BLaER1 treated with 17β-estradiol and CSF1 and Interleukin-3, amounts not matched to agents 10 nM and 100 nM (cell line): ENCODE results near the gene TIRAP.
"Not testable (repeated sequence)": the region's sequence is repeated elsewhere in the genome, so short reads cannot be mapped to it uniquely, and the experiment has no call there.

Source experiments
- H3K27ac ChIP-seq, 11 experiments: shearing (Covaris generic); formaldehyde crosslinking; 2 replicates each; pipeline ENCODE4 v1.8.1; 2022
- H3K27me3 ChIP-seq, 11 experiments: shearing (Covaris generic); formaldehyde crosslinking; 2 replicates each; pipeline ENCODE4 v1.8.1; 2022
- H3K36me3 ChIP-seq, 11 experiments: shearing (Covaris generic); formaldehyde crosslinking; 2 replicates each; pipeline ENCODE4 v1.8.1; 2022
- H3K4me1 ChIP-seq, 10 experiments: shearing (Covaris generic); formaldehyde crosslinking; 2 replicates each; pipeline ENCODE4 v1.8.1; 2022
- H3K4me2 ChIP-seq, 11 experiments: shearing (Covaris generic); formaldehyde crosslinking; 2 replicates each; pipeline ENCODE4 v1.8.1; 2022
- H3K4me3 ChIP-seq, 10 experiments: shearing (Covaris generic); formaldehyde crosslinking; 2 replicates each; pipeline ENCODE4 v1.8.1; 2022
- H3K9ac ChIP-seq, 11 experiments: shearing (Covaris generic); formaldehyde crosslinking; 2 replicates each; pipeline ENCODE4 v1.8.1; 2022
- H3K9me3 ChIP-seq, 11 experiments: shearing (Covaris generic); formaldehyde crosslinking; replicated peaks in 1 of 11; 2 replicates each; pipeline ENCODE4 v1.8.1; 2022
- H4K20me1 ChIP-seq, 11 experiments: shearing (Covaris generic); formaldehyde crosslinking; 2 replicates each; pipeline ENCODE4 v1.8.1; 2022
- Cebpa-rat ChIP-seq, 11 experiments: shearing (Covaris generic); IDR thresholded peaks; 2 replicates each; pipeline ENCODE4 v1.8.1; 2022

Gene TIRAP, protein sequence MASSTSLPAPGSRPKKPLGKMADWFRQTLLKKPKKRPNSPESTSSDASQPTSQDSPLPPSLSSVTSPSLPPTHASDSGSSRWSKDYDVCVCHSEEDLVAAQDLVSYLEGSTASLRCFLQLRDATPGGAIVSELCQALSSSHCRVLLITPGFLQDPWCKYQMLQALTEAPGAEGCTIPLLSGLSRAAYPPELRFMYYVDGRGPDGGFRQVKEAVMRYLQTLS

DNA sequence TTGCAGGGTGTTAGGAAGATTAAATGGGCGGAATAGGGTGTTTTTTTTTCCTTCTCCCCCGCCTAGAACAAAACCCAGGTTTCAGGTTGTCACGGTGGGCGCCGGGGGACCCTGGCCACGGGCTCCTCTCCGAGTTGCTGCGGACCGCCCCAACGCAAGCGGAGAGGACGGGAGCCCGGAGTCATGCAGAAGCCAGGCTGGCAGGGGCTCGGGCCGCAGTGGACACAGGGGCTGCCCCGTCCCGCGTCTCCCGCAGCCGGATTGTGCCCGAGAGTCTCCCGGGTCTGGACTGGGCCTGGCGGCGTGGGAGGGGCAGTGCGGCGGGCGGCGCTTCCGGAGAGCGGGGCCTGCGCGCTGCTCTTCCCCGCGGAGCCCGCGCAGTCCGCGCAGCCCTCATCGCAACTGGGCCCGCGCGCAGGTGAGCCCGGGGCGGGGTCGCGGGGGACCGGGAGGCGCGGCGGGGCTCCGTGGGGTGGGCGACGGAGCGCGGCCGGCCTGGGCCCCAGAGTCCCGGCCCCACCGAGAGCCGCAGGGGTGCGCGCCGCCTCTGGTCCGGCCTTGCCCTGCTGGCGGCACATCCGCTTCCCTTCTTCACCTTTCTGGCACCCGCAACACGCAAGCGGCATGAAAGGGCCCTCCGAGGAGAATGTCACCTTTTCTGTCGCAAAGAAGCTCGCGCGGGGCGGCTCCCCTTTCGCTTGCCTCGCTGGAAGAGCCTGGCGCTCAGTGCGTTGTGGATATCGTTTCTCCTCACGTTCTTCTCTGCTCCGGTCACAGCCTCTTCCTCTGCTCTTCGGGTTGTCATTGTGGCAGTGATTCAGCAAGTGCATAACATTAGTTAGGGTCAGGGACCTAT, at the start of gene TIRAP:
Gene TIRAP, plus strand, starts transcription at position 358 of the 856 bp plus-strand sequence. CDS start 7,802 bp downstream, outside the sequence.
- peak within 1 kb of the TSS; percentile 69 to 87 (median 75) for H3K4me3 ChIP-seq
- peak within 1 kb of the TSS; percentile 81 to 94 (median 85) for H3K27ac ChIP-seq
- no peaks in the 10 kb centered on the region for H3K9me3 ChIP-seq
- H3K36me3 ChIP-seq: peaks cover 4 to 26% (median 15%) of the 10 kb centered on the region in 11 experiments; a peak in 19 of 22 replicates
- H3K4me2 ChIP-seq: peak within 1 kb of the TSS; percentile 85 to 97 (median 93)
- peaks cover 0 to 7% (median 0%) of the 10 kb centered on the region in 11 experiments; a peak in 2 of 22 replicates for H4K20me1 ChIP-seq
- no peaks in the 10 kb centered on the region for H3K27me3 ChIP-seq
- peak within 1 kb of the TSS; percentile 83 to 92 (median 88) for H3K9ac ChIP-seq
- TF ChIP-seq Cebpa-rat (IDR thresholded peaks at IDR 0.05): no peak
- peaks cover 43 to 62% (median 50%) of the 10 kb centered on the region in 10 experiments for H3K4me1 ChIP-seq

- TF ChIP-seq Cebpa-rat (IDR thresholded peaks at IDR 0.05): no peak
- Histone ChIP-seq H3K36me3 (peaks cover 33 to 84% (median 45%) of the 10 kb centered on the region in 11 experiments), H3K27ac (no peak overlapping the region)
Observed at GRCh38 chr11:126233391-126233790, 49.5 kb upstream of the TIRAP start.

GRCh38 chr11:126246636-126247035, 36.3 kb upstream of the TIRAP start:
- Histone ChIP-seq H3K4me2 (peak overlapping the region in 2 of 11 experiments; percentile 10 to 18; a peak in 3 of 22 replicates), H3K9ac (no peak overlapping the region), H3K4me3 (no peak overlapping the region), H3K27me3 (no peaks in the 10 kb centered on the region), H3K27ac (peak overlapping the region in 1 of 11 experiments; percentile 28; a peak in 2 of 22 replicates), H3K9me3 (no peaks in the 10 kb centered on the region), H3K36me3 (peaks cover 48 to 99% (median 71%) of the 10 kb centered on the region in 11 experiments; a peak in 21 of 22 replicates), H4K20me1 (peaks cover 0 to 8% (median 0%) of the 10 kb centered on the region in 11 experiments; a peak in 1 of 22 replicates), H3K4me1 (peaks cover 0 to 11% (median 0%) of the 10 kb centered on the region in 10 experiments; a peak in 4 of 20 replicates)
- no peak for TF ChIP-seq Cebpa-rat (IDR thresholded peaks at IDR 0.05)

More at GRCh38 chr11:126233391-126233790, 49.5 kb upstream of the TIRAP start:
- Histone ChIP-seq H3K27me3 (no peaks in the 10 kb centered on the region), H3K4me2 (no peak overlapping the region), H3K4me3 (no peak overlapping the region), H3K9ac (no peak overlapping the region), H3K9me3 (no peaks in the 10 kb centered on the region), H4K20me1 (peaks cover 0 to 7% (median 0%) of the 10 kb centered on the region in 11 experiments; a peak in 4 of 22 replicates), H3K4me1 (peaks cover 0 to 7% (median 0%) of the 10 kb centered on the region in 10 experiments; a peak in 3 of 20 replicates)

GRCh38 chr11:126253265-126253664, 29.6 kb upstream of the TIRAP start:
- H3K4me2 ChIP-seq: no peak overlapping the region
- H3K36me3 ChIP-seq: peaks cover 74 to 100% (median 81%) of the 10 kb centered on the region in 11 experiments
- no peak overlapping the region for H3K9ac ChIP-seq
- peaks cover 0 to 7% (median 0%) of the 10 kb centered on the region in 11 experiments; a peak in 3 of 22 replicates for H4K20me1 ChIP-seq
- no peak overlapping the region for H3K4me3 ChIP-seq
- no peak overlapping the region for H3K27ac ChIP-seq
- H3K27me3 ChIP-seq: no peaks in the 10 kb centered on the region
- H3K4me1 ChIP-seq: no peaks in the 10 kb centered on the region
- H3K9me3 ChIP-seq: no peaks in the 10 kb centered on the region
- no peak for TF ChIP-seq Cebpa-rat (IDR thresholded peaks at IDR 0.05)

- no peak for TF ChIP-seq Cebpa-rat (IDR thresholded peaks at IDR 0.05)
- Histone ChIP-seq H4K20me1 (peaks cover 0 to 7% (median 0%) of the 10 kb centered on the region in 11 experiments; a peak in 3 of 22 replicates), H3K4me3 (no peak overlapping the region), H3K9ac (no peak overlapping the region), H3K27ac (no peak overlapping the region), H3K9me3 (no peaks in the 10 kb centered on the region), H3K27me3 (no peaks in the 10 kb centered on the region), H3K4me2 (no peak overlapping the region), H3K36me3 (peaks cover 73 to 93% (median 84%) of the 10 kb centered on the region in 11 experiments), H3K4me1 (no peaks in the 10 kb centered on the region)
Observed at GRCh38 chr11:126254819-126255218, 28.1 kb upstream of the TIRAP start.

- H3K4me1 ChIP-seq, H3K4me3 ChIP-seq, H3K9ac ChIP-seq, H3K9me3 ChIP-seq, H3K4me2 ChIP-seq, H3K27me3 ChIP-seq, H4K20me1 ChIP-seq, H3K27ac ChIP-seq: not testable (repeated sequence)
- H3K36me3 ChIP-seq: peaks cover 73 to 94% (median 89%) of the 10 kb centered on the region in 11 experiments
Observed at GRCh38 chr11:126255507-126255906, 27.4 kb upstream of the TIRAP start.

DNA sequence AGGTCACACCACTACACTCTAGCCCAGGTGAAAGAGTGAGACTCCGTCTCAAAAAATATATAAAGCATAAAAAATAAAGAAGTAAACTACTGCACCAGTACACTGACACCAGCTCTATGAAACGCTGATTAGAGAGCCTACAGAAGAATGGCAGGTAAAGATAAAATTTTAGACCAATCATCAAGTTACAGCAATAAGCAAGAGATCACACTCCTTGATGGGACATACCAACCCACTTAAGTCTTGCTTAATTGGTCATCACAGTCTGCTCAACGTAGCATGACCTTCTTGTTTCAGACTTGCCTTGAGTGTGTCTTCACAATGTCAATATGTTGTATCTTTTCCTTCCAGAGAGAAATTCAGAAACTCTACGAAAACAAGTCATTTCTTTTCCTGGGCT, 26.7 kb upstream of the TIRAP start:
- Histone ChIP-seq H3K4me2 (no peak overlapping the region), H3K9ac (no peak overlapping the region), H3K9me3 (no peaks in the 10 kb centered on the region), H3K27ac (no peak overlapping the region), H4K20me1 (peaks cover 0 to 11% (median 3%) of the 10 kb centered on the region in 11 experiments; a peak in 5 of 22 replicates), H3K36me3 (peaks cover 73 to 97% (median 89%) of the 10 kb centered on the region in 11 experiments), H3K4me1 (no peaks in the 10 kb centered on the region), H3K4me3 (no peak overlapping the region), H3K27me3 (no peaks in the 10 kb centered on the region)
- no peak for TF ChIP-seq Cebpa-rat (IDR thresholded peaks at IDR 0.05)

DNA sequence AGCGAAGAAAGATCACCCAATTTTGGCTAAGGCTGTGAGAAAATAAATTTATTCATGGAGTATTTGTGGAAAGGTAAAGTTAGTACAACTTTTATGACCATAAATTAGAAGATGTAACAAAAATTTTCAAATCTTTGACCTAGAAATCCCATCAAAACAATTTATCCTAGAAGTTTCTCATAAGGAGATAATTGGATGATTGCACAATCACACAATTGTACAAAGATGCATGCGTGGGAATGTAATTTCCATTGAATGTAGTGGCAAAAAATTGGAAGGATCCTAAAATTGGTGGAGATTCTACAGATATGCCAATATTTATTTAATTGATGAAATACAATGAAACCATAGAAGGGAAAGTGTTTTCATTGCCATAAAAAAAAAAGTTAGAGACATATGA, 25.7 kb upstream of the TIRAP start:
- Histone ChIP-seq H3K27ac (no peak overlapping the region), H3K9me3 (no peaks in the 10 kb centered on the region), H3K36me3 (peaks cover 74 to 97% (median 89%) of the 10 kb centered on the region in 11 experiments), H3K9ac (no peak overlapping the region), H3K4me2 (no peak overlapping the region), H4K20me1 (peaks cover 0 to 17% (median 8%) of the 10 kb centered on the region in 11 experiments; a peak in 8 of 22 replicates), H3K4me3 (no peak overlapping the region), H3K27me3 (no peaks in the 10 kb centered on the region), H3K4me1 (no peaks in the 10 kb centered on the region)
- TF ChIP-seq Cebpa-rat (IDR thresholded peaks at IDR 0.05): peak in 1 of 11 experiments; percentile 59; a peak in 1 of 22 replicates

GRCh38 chr11:126257764-126258163, 25.1 kb upstream of the TIRAP start:
- Histone ChIP-seq H4K20me1 (peaks cover 0 to 20% (median 12%) of the 10 kb centered on the region in 11 experiments; a peak in 8 of 22 replicates), H3K27ac (no peak overlapping the region), H3K9ac (no peak overlapping the region), H3K4me2 (no peak overlapping the region), H3K4me1 (no peaks in the 10 kb centered on the region), H3K4me3 (no peak overlapping the region), H3K36me3 (peaks cover 74 to 97% (median 89%) of the 10 kb centered on the region in 11 experiments), H3K9me3 (no peaks in the 10 kb centered on the region), H3K27me3 (no peaks in the 10 kb centered on the region)
- TF ChIP-seq Cebpa-rat (IDR thresholded peaks at IDR 0.05): no peak
